NCI-H524 (cell line): ENCODE data around the gene BIN1.

Experiments
- DNase-seq, 2 experiments: peaks; one replicate each; lab custom pipeline; 2025; lab: John Stamatoyannopoulos, UW

The BIN1 gene

GRCh38 chr2:127091148-127091547, 15.8 kb downstream of the BIN1 start:
- no peak for DNase-seq

GRCh38 chr2:127090281-127091120, 16.5 kb downstream of the BIN1 start:
- DNase-seq = no peak

GRCh38 chr2:127089478-127090235, 17.3 kb downstream of the BIN1 start:
- no peak for DNase-seq

- no peak for DNase-seq
These were observed 18.2 kb downstream of the BIN1 start for GRCh38 chr2:127088706-127089105.

GRCh38 chr2:127087791-127088495, 19.0 kb downstream of the BIN1 start:
- DNase-seq = no peak

GRCh38 chr2:127086990-127087790, 19.8 kb downstream of the BIN1 start:
- DNase-seq = no peak

- DNase-seq = peak in 1 of 2 experiments; percentile 79
These were observed 21.7 kb downstream of the BIN1 start for GRCh38 chr2:127085317-127085681.

GRCh38 chr2:127084611-127085316, 22.2 kb downstream of the BIN1 start:
- no peak for DNase-seq

- no peak for DNase-seq
These were observed 23.0 kb downstream of the BIN1 start for GRCh38 chr2:127083819-127084503.

GRCh38 chr2:127082974-127083373, 24.0 kb downstream of the BIN1 start:
- no peak for DNase-seq

GRCh38 chr2:127081826-127082633, 24.9 kb downstream of the BIN1 start:
- no peak for DNase-seq

GRCh38 chr2:127080938-127081755, 25.8 kb downstream of the BIN1 start:
- peak; percentile 77 to 85 for DNase-seq

- peak in 1 of 2 experiments; percentile 22 for DNase-seq
These were observed 26.6 kb downstream of the BIN1 start for GRCh38 chr2:127080226-127080937.

GRCh38 chr2:127079358-127079920, 27.5 kb downstream of the BIN1 start:
- no peak for DNase-seq

- DNase-seq = no peak
These were observed 28.2 kb downstream of the BIN1 start for GRCh38 chr2:127078666-127079270.

- DNase-seq = no peak
These were observed 28.9 kb downstream of the BIN1 start for GRCh38 chr2:127078028-127078427.

- DNase-seq = no peak
These were observed 30.0 kb downstream of the BIN1 start for GRCh38 chr2:127076924-127077323.
